Measurements from ENCODE around the gene DPYSL5. TPM values are rescaled to one million over a fixed set of nuclear protein-coding genes. Genes with fewer than 3 reads are reported as not detected.

The DPYSL5 gene
- total and polyA plus RNA-seq, 2 of the 13 experiments (the other 11 are each of a cell fraction or from before 2014, with no cell fraction given): 0.15 TPM; not detected in 1

DNA sequence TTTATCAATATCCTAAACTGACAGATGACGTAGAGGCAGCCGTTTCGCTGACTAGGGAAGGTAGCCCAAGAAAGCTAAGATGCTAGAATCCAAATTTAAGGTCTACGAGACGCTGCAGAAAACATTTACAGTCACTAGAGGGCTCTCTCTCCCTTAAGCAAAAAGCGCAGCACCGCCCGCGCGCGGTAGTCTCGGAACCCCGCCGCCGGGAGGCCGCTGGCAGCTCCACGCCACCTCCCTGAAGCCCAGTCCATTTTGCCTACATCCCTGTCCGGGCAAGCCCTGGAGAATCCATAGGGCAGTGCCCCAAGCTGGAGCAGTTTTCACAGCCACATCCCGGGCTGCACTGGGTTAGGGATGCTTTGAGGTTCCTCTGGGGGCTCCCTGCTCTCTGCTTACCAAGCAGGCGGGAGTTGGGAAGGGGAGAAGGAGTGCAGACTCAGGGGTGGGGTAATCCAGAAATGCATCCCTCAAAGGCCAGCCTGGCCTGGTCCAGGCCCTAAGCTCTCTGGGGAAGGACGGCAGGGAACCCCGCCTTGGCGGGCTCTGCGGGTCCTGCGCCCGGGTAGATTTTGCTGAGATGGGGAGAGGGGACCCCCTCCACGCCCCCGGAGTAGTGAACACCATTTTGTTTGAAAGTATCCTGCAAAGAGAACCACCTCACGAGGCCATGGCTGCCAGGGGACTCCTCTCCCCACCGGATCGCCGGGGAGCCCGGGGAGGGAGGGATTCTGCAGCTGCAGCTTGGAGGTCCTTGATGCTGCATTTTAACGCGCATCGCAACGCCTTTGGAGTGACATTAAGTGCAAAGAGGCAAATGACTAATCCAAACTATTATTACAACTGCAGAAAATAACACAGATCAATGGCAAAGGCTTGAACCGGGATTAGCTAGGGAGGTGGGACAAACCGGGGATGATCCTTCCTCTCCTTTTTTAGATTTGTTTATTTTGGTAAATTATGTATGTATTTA, 1.3 kb upstream of the DPYSL5 start (continued):
- TF ChIP-seq, protein P1, sequence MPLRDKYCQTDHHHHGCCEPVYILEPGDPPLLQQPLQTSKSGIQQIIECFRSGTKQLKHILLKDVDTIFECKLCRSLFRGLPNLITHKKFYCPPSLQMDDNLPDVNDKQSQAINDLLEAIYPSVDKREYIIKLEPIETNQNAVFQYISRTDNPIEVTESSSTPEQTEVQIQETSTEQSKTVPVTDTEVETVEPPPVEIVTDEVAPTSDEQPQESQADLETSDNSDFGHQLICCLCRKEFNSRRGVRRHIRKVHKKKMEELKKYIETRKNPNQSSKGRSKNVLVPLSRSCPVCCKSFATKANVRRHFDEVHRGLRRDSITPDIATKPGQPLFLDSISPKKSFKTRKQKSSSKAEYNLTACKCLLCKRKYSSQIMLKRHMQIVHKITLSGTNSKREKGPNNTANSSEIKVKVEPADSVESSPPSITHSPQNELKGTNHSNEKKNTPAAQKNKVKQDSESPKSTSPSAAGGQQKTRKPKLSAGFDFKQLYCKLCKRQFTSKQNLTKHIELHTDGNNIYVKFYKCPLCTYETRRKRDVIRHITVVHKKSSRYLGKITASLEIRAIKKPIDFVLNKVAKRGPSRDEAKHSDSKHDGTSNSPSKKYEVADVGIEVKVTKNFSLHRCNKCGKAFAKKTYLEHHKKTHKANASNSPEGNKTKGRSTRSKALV (CRISPR knock-in tag; IDR thresholded peaks at IDR 0.05): peak; percentile 87
- TF ChIP-seq GATA4 (IDR thresholded peaks at IDR 0.05; ENCODE audit: borderline replicate concordance, low read depth): no peak
- TF ChIP-seq, protein P2, sequence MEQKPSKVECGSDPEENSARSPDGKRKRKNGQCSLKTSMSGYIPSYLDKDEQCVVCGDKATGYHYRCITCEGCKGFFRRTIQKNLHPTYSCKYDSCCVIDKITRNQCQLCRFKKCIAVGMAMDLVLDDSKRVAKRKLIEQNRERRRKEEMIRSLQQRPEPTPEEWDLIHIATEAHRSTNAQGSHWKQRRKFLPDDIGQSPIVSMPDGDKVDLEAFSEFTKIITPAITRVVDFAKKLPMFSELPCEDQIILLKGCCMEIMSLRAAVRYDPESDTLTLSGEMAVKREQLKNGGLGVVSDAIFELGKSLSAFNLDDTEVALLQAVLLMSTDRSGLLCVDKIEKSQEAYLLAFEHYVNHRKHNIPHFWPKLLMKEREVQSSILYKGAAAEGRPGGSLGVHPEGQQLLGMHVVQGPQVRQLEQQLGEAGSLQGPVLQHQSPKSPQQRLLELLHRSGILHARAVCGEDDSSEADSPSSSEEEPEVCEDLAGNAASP (CRISPR knock-in tag; IDR thresholded peaks at IDR 0.05; ENCODE audit: borderline replicate concordance): peak; percentile 43; the same call in 1 of the 2 replicates
- TF ChIP-seq ZNF879 (CRISPR knock-in tag; IDR thresholded peaks at IDR 0.05): 0 out of 2 replicates have a peak, but pooled peaks have one; percentile 38
- TF ChIP-seq GABPA (IDR thresholded peaks at IDR 0.05; ENCODE audit: low read depth, low read length): no peak
- no peak for TF ChIP-seq GABPA (CRISPR knock-in tag; IDR thresholded peaks at IDR 0.05; ENCODE audit: low read depth)
- TF ChIP-seq, protein P3, sequence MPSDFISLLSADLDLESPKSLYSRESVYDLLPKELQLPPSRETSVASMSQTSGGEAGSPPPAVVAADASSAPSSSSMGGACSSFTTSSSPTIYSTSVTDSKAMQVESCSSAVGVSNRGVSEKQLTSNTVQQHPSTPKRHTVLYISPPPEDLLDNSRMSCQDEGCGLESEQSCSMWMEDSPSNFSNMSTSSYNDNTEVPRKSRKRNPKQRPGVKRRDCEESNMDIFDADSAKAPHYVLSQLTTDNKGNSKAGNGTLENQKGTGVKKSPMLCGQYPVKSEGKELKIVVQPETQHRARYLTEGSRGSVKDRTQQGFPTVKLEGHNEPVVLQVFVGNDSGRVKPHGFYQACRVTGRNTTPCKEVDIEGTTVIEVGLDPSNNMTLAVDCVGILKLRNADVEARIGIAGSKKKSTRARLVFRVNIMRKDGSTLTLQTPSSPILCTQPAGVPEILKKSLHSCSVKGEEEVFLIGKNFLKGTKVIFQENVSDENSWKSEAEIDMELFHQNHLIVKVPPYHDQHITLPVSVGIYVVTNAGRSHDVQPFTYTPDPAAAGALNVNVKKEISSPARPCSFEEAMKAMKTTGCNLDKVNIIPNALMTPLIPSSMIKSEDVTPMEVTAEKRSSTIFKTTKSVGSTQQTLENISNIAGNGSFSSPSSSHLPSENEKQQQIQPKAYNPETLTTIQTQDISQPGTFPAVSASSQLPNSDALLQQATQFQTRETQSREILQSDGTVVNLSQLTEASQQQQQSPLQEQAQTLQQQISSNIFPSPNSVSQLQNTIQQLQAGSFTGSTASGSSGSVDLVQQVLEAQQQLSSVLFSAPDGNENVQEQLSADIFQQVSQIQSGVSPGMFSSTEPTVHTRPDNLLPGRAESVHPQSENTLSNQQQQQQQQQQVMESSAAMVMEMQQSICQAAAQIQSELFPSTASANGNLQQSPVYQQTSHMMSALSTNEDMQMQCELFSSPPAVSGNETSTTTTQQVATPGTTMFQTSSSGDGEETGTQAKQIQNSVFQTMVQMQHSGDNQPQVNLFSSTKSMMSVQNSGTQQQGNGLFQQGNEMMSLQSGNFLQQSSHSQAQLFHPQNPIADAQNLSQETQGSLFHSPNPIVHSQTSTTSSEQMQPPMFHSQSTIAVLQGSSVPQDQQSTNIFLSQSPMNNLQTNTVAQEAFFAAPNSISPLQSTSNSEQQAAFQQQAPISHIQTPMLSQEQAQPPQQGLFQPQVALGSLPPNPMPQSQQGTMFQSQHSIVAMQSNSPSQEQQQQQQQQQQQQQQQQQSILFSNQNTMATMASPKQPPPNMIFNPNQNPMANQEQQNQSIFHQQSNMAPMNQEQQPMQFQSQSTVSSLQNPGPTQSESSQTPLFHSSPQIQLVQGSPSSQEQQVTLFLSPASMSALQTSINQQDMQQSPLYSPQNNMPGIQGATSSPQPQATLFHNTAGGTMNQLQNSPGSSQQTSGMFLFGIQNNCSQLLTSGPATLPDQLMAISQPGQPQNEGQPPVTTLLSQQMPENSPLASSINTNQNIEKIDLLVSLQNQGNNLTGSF (CRISPR knock-in tag; IDR thresholded peaks at IDR 0.05): no peak
- TF ChIP-seq, protein P4, sequence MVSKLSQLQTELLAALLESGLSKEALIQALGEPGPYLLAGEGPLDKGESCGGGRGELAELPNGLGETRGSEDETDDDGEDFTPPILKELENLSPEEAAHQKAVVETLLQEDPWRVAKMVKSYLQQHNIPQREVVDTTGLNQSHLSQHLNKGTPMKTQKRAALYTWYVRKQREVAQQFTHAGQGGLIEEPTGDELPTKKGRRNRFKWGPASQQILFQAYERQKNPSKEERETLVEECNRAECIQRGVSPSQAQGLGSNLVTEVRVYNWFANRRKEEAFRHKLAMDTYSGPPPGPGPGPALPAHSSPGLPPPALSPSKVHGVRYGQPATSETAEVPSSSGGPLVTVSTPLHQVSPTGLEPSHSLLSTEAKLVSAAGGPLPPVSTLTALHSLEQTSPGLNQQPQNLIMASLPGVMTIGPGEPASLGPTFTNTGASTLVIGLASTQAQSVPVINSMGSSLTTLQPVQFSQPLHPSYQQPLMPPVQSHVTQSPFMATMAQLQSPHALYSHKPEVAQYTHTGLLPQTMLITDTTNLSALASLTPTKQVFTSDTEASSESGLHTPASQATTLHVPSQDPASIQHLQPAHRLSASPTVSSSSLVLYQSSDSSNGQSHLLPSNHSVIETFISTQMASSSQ (IDR thresholded peaks at IDR 0.05; ENCODE audit: low read depth): no peak
- TF ChIP-seq, protein P4 (CRISPR knock-in tag; IDR thresholded peaks at IDR 0.05; ENCODE audit: borderline replicate concordance): no peak
- TF ChIP-seq ZNF382 (CRISPR knock-in tag; IDR thresholded peaks at IDR 0.05; ENCODE audit: borderline replicate concordance): no peak
- TF ChIP-seq SALL1 (CRISPR knock-in tag; IDR thresholded peaks at IDR 0.05): peak; percentile 62
- TF ChIP-seq, protein P5, sequence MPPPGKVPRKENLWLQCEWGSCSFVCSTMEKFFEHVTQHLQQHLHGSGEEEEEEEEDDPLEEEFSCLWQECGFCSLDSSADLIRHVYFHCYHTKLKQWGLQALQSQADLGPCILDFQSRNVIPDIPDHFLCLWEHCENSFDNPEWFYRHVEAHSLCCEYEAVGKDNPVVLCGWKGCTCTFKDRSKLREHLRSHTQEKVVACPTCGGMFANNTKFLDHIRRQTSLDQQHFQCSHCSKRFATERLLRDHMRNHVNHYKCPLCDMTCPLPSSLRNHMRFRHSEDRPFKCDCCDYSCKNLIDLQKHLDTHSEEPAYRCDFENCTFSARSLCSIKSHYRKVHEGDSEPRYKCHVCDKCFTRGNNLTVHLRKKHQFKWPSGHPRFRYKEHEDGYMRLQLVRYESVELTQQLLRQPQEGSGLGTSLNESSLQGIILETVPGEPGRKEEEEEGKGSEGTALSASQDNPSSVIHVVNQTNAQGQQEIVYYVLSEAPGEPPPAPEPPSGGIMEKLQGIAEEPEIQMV (CRISPR knock-in tag; IDR thresholded peaks at IDR 0.05; ENCODE audit: low read depth): 0 out of 2 replicates have a peak, but pooled peaks have one; percentile 33

Data from HepG2 (cell line).